Measurements from ENCODE around the gene NUDT7. TPM values are rescaled to one million over a fixed set of nuclear protein-coding genes. Genes with fewer than 3 reads are reported as not detected.

NUDT7 gene
- total and polyA plus RNA-seq, 7 donors = 5.7 to 19.2 (median 15.0) TPM

DNA sequence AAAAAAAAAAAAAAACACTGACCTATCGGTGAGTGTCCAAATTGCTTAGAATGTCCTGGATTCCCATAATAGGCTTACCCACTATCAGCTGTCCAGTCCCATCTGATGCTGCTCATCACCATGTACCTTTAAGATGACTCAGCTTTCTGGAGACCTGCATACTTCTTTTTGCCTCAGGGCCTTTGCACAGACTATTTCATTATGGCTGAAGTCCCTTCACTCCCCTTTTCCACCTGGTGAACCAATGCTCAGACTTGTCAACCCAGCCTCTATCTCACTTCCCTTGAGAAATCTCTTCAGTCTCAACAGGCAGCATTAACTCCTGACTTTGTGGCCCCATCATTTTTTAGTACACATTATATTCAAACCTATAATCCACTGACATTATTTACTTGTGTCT lies 29.7 kb upstream of the NUDT7 start:
- intact Hi-C loops (cut with DNase I) = no loop called here
- no peak overlapping the region for H3K4me3 ChIP-seq
- no peaks in the 10 kb centered on the region for H3K9me3 ChIP-seq
- no peaks in the 10 kb centered on the region for H3K4me1 ChIP-seq
- 97 to 100% methylated on average over 1 of the region's 1 CpG for WGBS, 2 donors
- no peak overlapping the region for H3K27ac ChIP-seq
- no peaks in the 10 kb centered on the region for H3K27me3 ChIP-seq
- TF ChIP-seq POLR2A (IDR thresholded peaks at IDR 0.05) = no peak
- TF ChIP-seq POLR2AphosphoS5 (IDR thresholded peaks at IDR 0.05) = no peak
- TF ChIP-seq, protein P1, sequence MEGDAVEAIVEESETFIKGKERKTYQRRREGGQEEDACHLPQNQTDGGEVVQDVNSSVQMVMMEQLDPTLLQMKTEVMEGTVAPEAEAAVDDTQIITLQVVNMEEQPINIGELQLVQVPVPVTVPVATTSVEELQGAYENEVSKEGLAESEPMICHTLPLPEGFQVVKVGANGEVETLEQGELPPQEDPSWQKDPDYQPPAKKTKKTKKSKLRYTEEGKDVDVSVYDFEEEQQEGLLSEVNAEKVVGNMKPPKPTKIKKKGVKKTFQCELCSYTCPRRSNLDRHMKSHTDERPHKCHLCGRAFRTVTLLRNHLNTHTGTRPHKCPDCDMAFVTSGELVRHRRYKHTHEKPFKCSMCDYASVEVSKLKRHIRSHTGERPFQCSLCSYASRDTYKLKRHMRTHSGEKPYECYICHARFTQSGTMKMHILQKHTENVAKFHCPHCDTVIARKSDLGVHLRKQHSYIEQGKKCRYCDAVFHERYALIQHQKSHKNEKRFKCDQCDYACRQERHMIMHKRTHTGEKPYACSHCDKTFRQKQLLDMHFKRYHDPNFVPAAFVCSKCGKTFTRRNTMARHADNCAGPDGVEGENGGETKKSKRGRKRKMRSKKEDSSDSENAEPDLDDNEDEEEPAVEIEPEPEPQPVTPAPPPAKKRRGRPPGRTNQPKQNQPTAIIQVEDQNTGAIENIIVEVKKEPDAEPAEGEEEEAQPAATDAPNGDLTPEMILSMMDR (IDR thresholded peaks at IDR 0.05) = no peak
- no peak for TF ChIP-seq EP300 (IDR thresholded peaks at IDR 0.05)
- no peak for DNase-seq
- no peaks in the 10 kb centered on the region for H3K36me3 ChIP-seq

DNA sequence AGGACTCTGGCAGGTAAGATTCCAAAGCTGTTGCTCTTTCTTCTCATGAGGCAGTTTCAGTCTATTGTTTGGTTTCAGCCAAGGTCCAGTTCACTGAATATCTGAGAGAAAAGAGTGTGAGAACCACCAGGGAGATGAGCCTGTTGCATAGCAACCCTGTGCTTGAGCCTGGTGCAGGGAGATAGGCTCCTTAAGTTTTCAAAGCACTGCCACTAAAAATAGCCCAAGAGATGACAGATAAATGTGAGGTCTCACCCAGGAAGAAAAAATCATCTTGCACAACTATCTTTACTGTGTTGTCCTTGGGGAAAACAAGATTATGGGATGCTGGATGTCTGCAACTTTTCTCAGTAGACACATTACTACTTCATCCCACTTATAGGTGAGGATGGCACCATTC lies 26.2 kb upstream of the NUDT7 start:
- no peak for DNase-seq

DNA sequence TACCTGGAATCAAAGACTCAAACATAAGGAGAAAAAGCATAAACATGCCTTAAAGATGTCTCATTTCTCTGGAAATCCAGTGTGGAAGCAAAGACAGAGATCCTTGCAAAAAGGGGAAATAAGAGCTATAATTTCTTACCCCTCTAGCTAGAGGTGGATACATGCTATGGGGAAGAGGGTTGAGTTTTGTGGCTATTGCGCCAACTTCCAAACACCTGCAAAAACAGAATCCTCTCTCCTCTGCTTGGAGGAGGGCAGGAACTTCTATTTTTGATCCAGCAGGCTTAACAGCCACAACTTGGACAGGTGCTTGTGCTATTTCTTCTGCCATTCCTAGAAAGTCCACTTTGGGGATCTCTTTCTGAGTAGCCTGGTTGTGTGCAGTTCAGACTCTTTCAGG lies 21.5 kb upstream of the NUDT7 start:
- TF ChIP-seq POLR2A (IDR thresholded peaks at IDR 0.05) = no peak
- TF ChIP-seq EP300 (IDR thresholded peaks at IDR 0.05) = no peak
- TF ChIP-seq, protein P1 (IDR thresholded peaks at IDR 0.05) = no peak
- no peak for TF ChIP-seq POLR2AphosphoS5 (IDR thresholded peaks at IDR 0.05)
- no peaks in the 10 kb centered on the region for H3K4me1 ChIP-seq
- H3K9me3 ChIP-seq = no peaks in the 10 kb centered on the region
- no peaks in the 10 kb centered on the region for H3K27me3 ChIP-seq
- intact Hi-C loops (cut with DNase I) = no loop called here
- H3K27ac ChIP-seq = no peak overlapping the region
- H3K36me3 ChIP-seq = no peaks in the 10 kb centered on the region
- DNase-seq = no peak
- 87 to 89% methylated on average over 1 of the region's 1 CpG for WGBS, 2 donors
- H3K4me3 ChIP-seq = no peak overlapping the region

More for the DNA sequence above, 26.2 kb upstream of the NUDT7 start:
- no peak overlapping the region for H3K4me3 ChIP-seq
- H3K27me3 ChIP-seq = no peaks in the 10 kb centered on the region
- intact Hi-C loops (cut with DNase I) = no loop called here
- H3K4me1 ChIP-seq = no peaks in the 10 kb centered on the region
- no peaks in the 10 kb centered on the region for H3K36me3 ChIP-seq
- TF ChIP-seq POLR2AphosphoS5 (IDR thresholded peaks at IDR 0.05) (no peak), EP300 (IDR thresholded peaks at IDR 0.05) (no peak), POLR2A (IDR thresholded peaks at IDR 0.05) (no peak)
- TF ChIP-seq, protein P1 (IDR thresholded peaks at IDR 0.05) = no peak
- no peaks in the 10 kb centered on the region for H3K9me3 ChIP-seq
- no peak overlapping the region for H3K27ac ChIP-seq

GRCh38 chr16:77705351-77705750 lies 17.0 kb upstream of the NUDT7 start:
- Histone ChIP-seq H3K27me3 (no peaks in the 10 kb centered on the region), H3K9me3 (no peaks in the 10 kb centered on the region), H3K27ac (no peak overlapping the region), H3K4me1 (no peaks in the 10 kb centered on the region), H3K4me3 (no peak overlapping the region), H3K36me3 (no peaks in the 10 kb centered on the region)
- WGBS, 2 donors = 85 to 88% methylated on average over 4 of the region's 4 CpGs
- TF ChIP-seq POLR2A (IDR thresholded peaks at IDR 0.05) = no peak
- no peak for TF ChIP-seq EP300 (IDR thresholded peaks at IDR 0.05)
- TF ChIP-seq, protein P1 (IDR thresholded peaks at IDR 0.05) = no peak
- TF ChIP-seq POLR2AphosphoS5 (IDR thresholded peaks at IDR 0.05) = no peak
- intact Hi-C loops (cut with DNase I) = no loop called here
- no peak for DNase-seq

GRCh38 chr16:77711179-77711578 lies 11.1 kb upstream of the NUDT7 start:
- Histone ChIP-seq H3K4me1 (no peaks in the 10 kb centered on the region), H3K36me3 (no peaks in the 10 kb centered on the region), H3K9me3 (no peaks in the 10 kb centered on the region), H3K27ac (no peak overlapping the region), H3K27me3 (no peaks in the 10 kb centered on the region), H3K4me3 (no peak overlapping the region)
- intact Hi-C loops (cut with DNase I) = no loop called here
- DNase-seq = no peak
- 74 to 80% methylated on average over 1 of the region's 1 CpG for WGBS, 2 donors
- TF ChIP-seq POLR2AphosphoS5 (IDR thresholded peaks at IDR 0.05) (no peak), EP300 (IDR thresholded peaks at IDR 0.05) (no peak), POLR2A (IDR thresholded peaks at IDR 0.05) (no peak)

Data from sigmoid colon (tissue), 7 donors.